Caco-2 (cell line): ENCODE data around the gene DNAAF5. TPM values are rescaled to one million over a fixed set of nuclear protein-coding genes. Genes with fewer than 3 reads are reported as not detected.

Source experiments
- BruUV-seq: library from RNA; stranded (reverse); fragments of 400-500 nt; replicated peaks from 2 replicates; lab custom pipeline; 2021; lab: Mats Ljungman, UMichigan
- CTCF ChIA-PET: fragments of 300-600 bp; sonication (Branson Sonifier 250); formaldehyde crosslinking; loops from one replicate; lab custom pipeline; 2022; ENCODE audit warnings: antibody characterized with exemption; lab: Charles Lee
- POLR2A ChIA-PET: fragments of 300-600 bp; sonication (Branson Sonifier 250); formaldehyde crosslinking; loops from one replicate; lab custom pipeline; 2022; ENCODE audit warnings: antibody characterized with exemption; lab: Charles Lee
- DNase-seq, 2 experiments: peaks; one replicate each; pipeline versions ENCODE4 v3.0.0 to v3.0.0-alpha.2; 2020 to 2022
- H3K27me3 ChIP-seq: replicated peaks from 2 replicates; pipeline ENCODE4 v1.6.0; 2011; ENCODE audit warnings: low read length; ENCODE audit not compliant: control insufficient read depth, insufficient read depth
- H3K36me3 ChIP-seq: 2 replicates; pipeline ENCODE4 v1.5.1; 2011; ENCODE audit warnings: low read length; ENCODE audit not compliant: control insufficient read depth, insufficient read depth
- H3K4me1 ChIP-seq: fragments of 250-450 bp; sonication (Bioruptor Pico); 2 replicates; pipeline ENCODE4 v1.5.1; 2020; ENCODE audit warnings: mild to moderate bottlenecking
- H3K4me3 ChIP-seq: 2 replicates; pipeline ENCODE4 v1.5.1; 2011; ENCODE audit warnings: low read depth, mild to moderate bottlenecking, control low read depth, low read length
- H3K9me3 ChIP-seq: fragments of 250-450 bp; sonication (Bioruptor Pico); 2 replicates; pipeline ENCODE4 v1.5.1; 2020; ENCODE audit warnings: mild to moderate bottlenecking, moderate library complexity
- H3K27ac Mint-ChIP-seq: one replicate; pipeline ENCODE4 v1.8.0; 2022; ENCODE audit warnings: mixed read lengths; ENCODE audit not compliant: unreplicated experiment
- H3K27me3 Mint-ChIP-seq: one replicate; pipeline ENCODE4 v1.8.0; 2022; ENCODE audit warnings: mixed read lengths; ENCODE audit not compliant: insufficient read depth, unreplicated experiment
- H3K36me3 Mint-ChIP-seq: one replicate; pipeline ENCODE4 v1.8.0; 2022; ENCODE audit warnings: mild to moderate bottlenecking, mixed read lengths; ENCODE audit not compliant: insufficient read depth, unreplicated experiment
- H3K4me1 Mint-ChIP-seq: one replicate; pipeline ENCODE4 v1.8.0; 2022; ENCODE audit warnings: low read depth, mixed read lengths; ENCODE audit not compliant: unreplicated experiment
- H3K4me3 Mint-ChIP-seq: one replicate; pipeline ENCODE4 v1.8.0; 2022; ENCODE audit warnings: mild to moderate bottlenecking, moderate library complexity, mixed read lengths; ENCODE audit not compliant: unreplicated experiment
- H3K9me3 Mint-ChIP-seq: one replicate; pipeline ENCODE4 v1.8.0; 2022; ENCODE audit warnings: mixed read lengths; ENCODE audit not compliant: unreplicated experiment
- CTCF ChIP-seq, 2 experiments: fragments of 200-600 bp in 1 of 2; IDR thresholded peaks; 1 replicate in 1 of 2; 2 replicates in 1 of 2; pipeline versions ENCODE4 v1.5.1 to v1.8.0; 2011 to 2022; ENCODE audit warnings: antibody characterized with exemption in 1 of 2, control low read depth in 1 of 2, inconsistent platforms in 1 of 2, low read depth in 1 of 2, low read length in 1 of 2, mild to moderate bottlenecking in 1 of 2, moderate library complexity in 1 of 2; ENCODE audit not compliant: insufficient read depth in 1 of 2, severe bottlenecking in 1 of 2, unreplicated experiment in 1 of 2
- intact Hi-C: fragments of 100-400 bp; cut with micrococcal nuclease; formaldehyde crosslinking; loops from one replicate; pipeline ENCODE4 v1.10.0; 2022; ENCODE audit not compliant: unreplicated experiment
- total RNA-seq: library from RNA; stranded (reverse); gene quantifications from 2 replicates; pipeline ENCODE4 v1.2.3, GENCODE V29; 2022

The DNAAF5 gene
- total RNA-seq, 1 experiment from 2014 or later, result 51.4 TPM

- H3K36me3 ChIP-seq, result peaks cover 5% of the 10 kb centered on the region; the same call in 1 of the 2 replicates
- intact Hi-C loops, result no loop called here
- peaks cover 73% of the 10 kb centered on the region for H3K36me3 Mint-ChIP-seq
- no peaks in the 10 kb centered on the region for H3K9me3 ChIP-seq
- CTCF ChIA-PET, result no interaction called here
- POLR2A ChIA-PET, result no interaction called here
- H3K9me3 Mint-ChIP-seq, result no peaks in the 10 kb centered on the region
- no peak overlapping the region for H3K27ac Mint-ChIP-seq
- no peak overlapping the region for H3K4me3 Mint-ChIP-seq
- no peaks in the 10 kb centered on the region for H3K27me3 Mint-ChIP-seq
- no peak for DNase-seq
- no peak for TF ChIP-seq CTCF (IDR thresholded peaks at IDR 0.05; ENCODE audit: insufficient read depth in 1 of 2, low read depth in 1 of 2, low read length in 1 of 2, severe bottlenecking in 1 of 2, unreplicated experiment in 1 of 2)
- H3K4me3 ChIP-seq, result no peak overlapping the region
- H3K27me3 ChIP-seq, result no peaks in the 10 kb centered on the region
- H3K4me1 ChIP-seq, result peaks cover 21% of the 10 kb centered on the region
- peaks cover 23% of the 10 kb centered on the region for H3K4me1 Mint-ChIP-seq
- BruUV-seq, result no TSS peak
Observed at GRCh38 chr7:833601-834258, 107.2 kb downstream of the DNAAF5 start.

GRCh38 chr7:834277-834676, 107.8 kb downstream of the DNAAF5 start:
- POLR2A ChIA-PET, result no interaction called here
- Histone ChIP-seq H3K4me3 (no peak overlapping the region), H3K9me3 (no peaks in the 10 kb centered on the region), H3K36me3 (peaks cover 5% of the 10 kb centered on the region; the same call in 1 of the 2 replicates), H3K4me1 (peaks cover 21% of the 10 kb centered on the region), H3K27me3 (no peaks in the 10 kb centered on the region)
- Mint-ChIP-seq H3K4me3 (no peak overlapping the region), H3K9me3 (no peaks in the 10 kb centered on the region), H3K27me3 (no peaks in the 10 kb centered on the region), H3K4me1 (peaks cover 23% of the 10 kb centered on the region), H3K36me3 (peaks cover 74% of the 10 kb centered on the region), H3K27ac (no peak overlapping the region)
- CTCF ChIA-PET, result no interaction called here
- DNase-seq, result no peak
- TF ChIP-seq CTCF (IDR thresholded peaks at IDR 0.05; ENCODE audit: insufficient read depth in 1 of 2, low read depth in 1 of 2, low read length in 1 of 2, severe bottlenecking in 1 of 2, unreplicated experiment in 1 of 2), result no peak
- intact Hi-C loops, result no loop called here
- BruUV-seq, result no TSS peak

- TF ChIP-seq CTCF (IDR thresholded peaks at IDR 0.05; ENCODE audit: insufficient read depth in 1 of 2, low read depth in 1 of 2, low read length in 1 of 2, severe bottlenecking in 1 of 2, unreplicated experiment in 1 of 2), result no peak
- Mint-ChIP-seq H3K36me3 (peaks cover 82% of the 10 kb centered on the region), H3K27me3 (no peaks in the 10 kb centered on the region), H3K4me3 (no peak overlapping the region), H3K27ac (no peak overlapping the region), H3K9me3 (no peaks in the 10 kb centered on the region), H3K4me1 (peaks cover 23% of the 10 kb centered on the region)
- Histone ChIP-seq H3K9me3 (no peaks in the 10 kb centered on the region), H3K27me3 (no peaks in the 10 kb centered on the region), H3K4me1 (peaks cover 21% of the 10 kb centered on the region), H3K4me3 (no peak overlapping the region), H3K36me3 (peaks cover 5% of the 10 kb centered on the region; the same call in 1 of the 2 replicates)
- POLR2A ChIA-PET, result no interaction called here
- BruUV-seq, result no TSS peak
- intact Hi-C loops, result loop anchor here (5.0 kb wide), 1 partner anchor 48 kb away; no protein-coding TSS in a partner anchor
- CTCF ChIA-PET, result no interaction called here
- no peak for DNase-seq
Observed at GRCh38 chr7:835021-835420, 108.5 kb downstream of the DNAAF5 start.
